Measurements from ENCODE around the gene LSM3. TPM values are rescaled to one million over a fixed set of nuclear protein-coding genes. Genes with fewer than 3 reads are reported as not detected.

LSM3 gene
- total RNA-seq, 1 donor from 2014 or later, result 9.5 TPM

GRCh38 chr3:14154276-14154675 lies 24.3 kb upstream of the LSM3 start:
- DNase-seq (ENCODE audit: low read depth), result no peak
- FAIRE-seq, result no peak
- H4K20me1 ChIP-seq (ENCODE audit: insufficient read depth, low read length), result peaks cover 36% of the 10 kb centered on the region
- H3K4me3 Mint-ChIP-seq (ENCODE audit: unreplicated experiment), result no peak overlapping the region
- H3K4me1 ChIP-seq (ENCODE audit: insufficient read depth, low read length), result no peaks in the 10 kb centered on the region
- peaks cover 2% of the 10 kb centered on the region for H3K4me1 Mint-ChIP-seq (ENCODE audit: low read depth, unreplicated experiment)
- H3K4me3 ChIP-seq (ENCODE audit: insufficient read depth, low read depth, low read length), result no peak overlapping the region
- H3K9me3 Mint-ChIP-seq (ENCODE audit: unreplicated experiment), result no peaks in the 10 kb centered on the region
- H3K9ac ChIP-seq (ENCODE audit: low read length), result no peak overlapping the region
- H3K27me3 Mint-ChIP-seq (ENCODE audit: low read depth, unreplicated experiment), result no peaks in the 10 kb centered on the region
- no peaks in the 10 kb centered on the region for H3K27me3 ChIP-seq (ENCODE audit: insufficient read depth, low read length)
- no peaks in the 10 kb centered on the region for H3K9me3 ChIP-seq (ENCODE audit: insufficient read depth, low read depth, low read length)
- no peak overlapping the region for H3K27ac Mint-ChIP-seq (ENCODE audit: unreplicated experiment)
- H3K4me2 ChIP-seq (ENCODE audit: low read length), result no peak overlapping the region
- no peak overlapping the region for H2AFZ ChIP-seq (ENCODE audit: low read depth, low read length)
- peaks cover 50% of the 10 kb centered on the region for H3K36me3 Mint-ChIP-seq (ENCODE audit: low read depth, unreplicated experiment)
- H3K27ac ChIP-seq (ENCODE audit: low read depth, low read length), result no peak overlapping the region
- TF ChIP-seq EZH2 (IDR thresholded peaks at IDR 0.05; ENCODE audit: insufficient read depth, low read length) (no peak), CTCF (IDR thresholded peaks at IDR 0.05; ENCODE audit: insufficient read depth, low read depth, low read length) (no peak)
- H3K79me2 ChIP-seq (ENCODE audit: insufficient read depth, low read length), result peaks cover 2% of the 10 kb centered on the region
- peaks cover 40% of the 10 kb centered on the region for H3K36me3 ChIP-seq (ENCODE audit: insufficient read depth, low read length)

GRCh38 chr3:14154895-14155440 lies 23.6 kb upstream of the LSM3 start:
- no peak for TF ChIP-seq EZH2 (IDR thresholded peaks at IDR 0.05; ENCODE audit: insufficient read depth, low read length)
- no peak for TF ChIP-seq CTCF (IDR thresholded peaks at IDR 0.05; ENCODE audit: insufficient read depth, low read depth, low read length)
- no peak overlapping the region for H3K27ac ChIP-seq (ENCODE audit: low read depth, low read length)
- no peak for DNase-seq (ENCODE audit: low read depth)
- Mint-ChIP-seq H3K27ac (ENCODE audit: unreplicated experiment) (no peak overlapping the region), H3K27me3 (ENCODE audit: low read depth, unreplicated experiment) (no peaks in the 10 kb centered on the region), H3K4me1 (ENCODE audit: low read depth, unreplicated experiment) (peaks cover 2% of the 10 kb centered on the region), H3K36me3 (ENCODE audit: low read depth, unreplicated experiment) (peaks cover 52% of the 10 kb centered on the region), H3K4me3 (ENCODE audit: unreplicated experiment) (no peak overlapping the region), H3K9me3 (ENCODE audit: unreplicated experiment) (no peaks in the 10 kb centered on the region)
- H3K9me3 ChIP-seq (ENCODE audit: insufficient read depth, low read depth, low read length), result no peaks in the 10 kb centered on the region
- H4K20me1 ChIP-seq (ENCODE audit: insufficient read depth, low read length), result peaks cover 36% of the 10 kb centered on the region
- peaks cover 46% of the 10 kb centered on the region for H3K36me3 ChIP-seq (ENCODE audit: insufficient read depth, low read length)
- H3K27me3 ChIP-seq (ENCODE audit: insufficient read depth, low read length), result no peaks in the 10 kb centered on the region
- no peaks in the 10 kb centered on the region for H3K4me1 ChIP-seq (ENCODE audit: insufficient read depth, low read length)
- no peak for FAIRE-seq
- H3K4me3 ChIP-seq (ENCODE audit: insufficient read depth, low read depth, low read length), result no peak overlapping the region
- H3K4me2 ChIP-seq (ENCODE audit: low read length), result no peak overlapping the region
- H2AFZ ChIP-seq (ENCODE audit: low read depth, low read length), result no peak overlapping the region
- no peak overlapping the region for H3K9ac ChIP-seq (ENCODE audit: low read length)
- peaks cover 2% of the 10 kb centered on the region for H3K79me2 ChIP-seq (ENCODE audit: insufficient read depth, low read length)

- H3K36me3 ChIP-seq (ENCODE audit: insufficient read depth, low read length), result peaks cover 55% of the 10 kb centered on the region
- no peak overlapping the region for H3K4me3 Mint-ChIP-seq (ENCODE audit: unreplicated experiment)
- H3K36me3 Mint-ChIP-seq (ENCODE audit: low read depth, unreplicated experiment), result peaks cover 54% of the 10 kb centered on the region
- H3K4me1 ChIP-seq (ENCODE audit: insufficient read depth, low read length), result no peaks in the 10 kb centered on the region
- TF ChIP-seq CTCF (IDR thresholded peaks at IDR 0.05; ENCODE audit: insufficient read depth, low read depth, low read length), result no peak
- TF ChIP-seq EZH2 (IDR thresholded peaks at IDR 0.05; ENCODE audit: insufficient read depth, low read length), result no peak
- FAIRE-seq (no peak), DNase-seq (ENCODE audit: low read depth) (no peak)
- H2AFZ ChIP-seq (ENCODE audit: low read depth, low read length), result no peak overlapping the region
- no peaks in the 10 kb centered on the region for H3K27me3 ChIP-seq (ENCODE audit: insufficient read depth, low read length)
- no peak overlapping the region for H3K27ac Mint-ChIP-seq (ENCODE audit: unreplicated experiment)
- H3K4me2 ChIP-seq (ENCODE audit: low read length), result no peak overlapping the region
- H3K4me1 Mint-ChIP-seq (ENCODE audit: low read depth, unreplicated experiment), result no peaks in the 10 kb centered on the region
- H3K27me3 Mint-ChIP-seq (ENCODE audit: low read depth, unreplicated experiment), result no peaks in the 10 kb centered on the region
- no peak overlapping the region for H3K9ac ChIP-seq (ENCODE audit: low read length)
- H4K20me1 ChIP-seq (ENCODE audit: insufficient read depth, low read length), result peaks cover 33% of the 10 kb centered on the region
- no peak overlapping the region for H3K4me3 ChIP-seq (ENCODE audit: insufficient read depth, low read depth, low read length)
- no peak overlapping the region for H3K27ac ChIP-seq (ENCODE audit: low read depth, low read length)
- peaks cover 2% of the 10 kb centered on the region for H3K79me2 ChIP-seq (ENCODE audit: insufficient read depth, low read length)
- H3K9me3 ChIP-seq (ENCODE audit: insufficient read depth, low read depth, low read length), result no peaks in the 10 kb centered on the region
- H3K9me3 Mint-ChIP-seq (ENCODE audit: unreplicated experiment), result peaks cover 3% of the 10 kb centered on the region
Observed at GRCh38 chr3:14156201-14156600, 22.4 kb upstream of the LSM3 start.

Measured in astrocyte (in vitro differentiated cells and primary cell).